Activated CD4-positive, alpha-beta T cell treated with anti-CD3 and anti-CD28 coated beads, Interleukin-2, amount 10 ng/mL, durations not matched to agents 24 days and 14 days (primary cell): ENCODE data around the gene TBC1D25. TPM values are rescaled to one million over a fixed set of nuclear protein-coding genes. Genes with fewer than 3 reads are reported as not detected.
"Not testable (repeated sequence)": the region's sequence is repeated elsewhere in the genome, so short reads cannot be mapped to it uniquely, and the experiment has no call there.

Experiments used
- DNase-seq: peaks from one replicate; pipeline ENCODE4 v3.0.0; 2022
- H3K27ac Mint-ChIP-seq: one replicate; pipeline ENCODE4 v1.8.0; 2022; ENCODE audit warnings: mild to moderate bottlenecking, mixed read lengths
- H3K27me3 Mint-ChIP-seq: one replicate; pipeline ENCODE4 v1.8.0; 2022; ENCODE audit warnings: mixed read lengths
- H3K36me3 Mint-ChIP-seq: one replicate; pipeline ENCODE4 v1.8.0; 2022; ENCODE audit warnings: low read depth, mild to moderate bottlenecking, mixed read lengths
- H3K4me1 Mint-ChIP-seq: one replicate; pipeline ENCODE4 v1.8.0; 2021; ENCODE audit warnings: mixed read lengths
- H3K4me3 Mint-ChIP-seq: one replicate; pipeline ENCODE4 v1.8.0; 2022; ENCODE audit warnings: mild to moderate bottlenecking, moderate library complexity, mixed read lengths
- H3K9me3 Mint-ChIP-seq: one replicate; pipeline ENCODE4 v1.8.0; 2021; ENCODE audit warnings: mixed read lengths
- intact Hi-C: fragments of 100-400 bp; cut with micrococcal nuclease; formaldehyde crosslinking; loops from one replicate; pipeline ENCODE4 v1.15.1; 2023
- total RNA-seq: library from RNA; stranded (reverse); gene quantifications from 2 replicates; pipeline ENCODE4 v1.2.3, GENCODE V29; 2022

TBC1D25 gene
- total RNA-seq, 1 donor from 2014 or later = 15.9 TPM

DNA sequence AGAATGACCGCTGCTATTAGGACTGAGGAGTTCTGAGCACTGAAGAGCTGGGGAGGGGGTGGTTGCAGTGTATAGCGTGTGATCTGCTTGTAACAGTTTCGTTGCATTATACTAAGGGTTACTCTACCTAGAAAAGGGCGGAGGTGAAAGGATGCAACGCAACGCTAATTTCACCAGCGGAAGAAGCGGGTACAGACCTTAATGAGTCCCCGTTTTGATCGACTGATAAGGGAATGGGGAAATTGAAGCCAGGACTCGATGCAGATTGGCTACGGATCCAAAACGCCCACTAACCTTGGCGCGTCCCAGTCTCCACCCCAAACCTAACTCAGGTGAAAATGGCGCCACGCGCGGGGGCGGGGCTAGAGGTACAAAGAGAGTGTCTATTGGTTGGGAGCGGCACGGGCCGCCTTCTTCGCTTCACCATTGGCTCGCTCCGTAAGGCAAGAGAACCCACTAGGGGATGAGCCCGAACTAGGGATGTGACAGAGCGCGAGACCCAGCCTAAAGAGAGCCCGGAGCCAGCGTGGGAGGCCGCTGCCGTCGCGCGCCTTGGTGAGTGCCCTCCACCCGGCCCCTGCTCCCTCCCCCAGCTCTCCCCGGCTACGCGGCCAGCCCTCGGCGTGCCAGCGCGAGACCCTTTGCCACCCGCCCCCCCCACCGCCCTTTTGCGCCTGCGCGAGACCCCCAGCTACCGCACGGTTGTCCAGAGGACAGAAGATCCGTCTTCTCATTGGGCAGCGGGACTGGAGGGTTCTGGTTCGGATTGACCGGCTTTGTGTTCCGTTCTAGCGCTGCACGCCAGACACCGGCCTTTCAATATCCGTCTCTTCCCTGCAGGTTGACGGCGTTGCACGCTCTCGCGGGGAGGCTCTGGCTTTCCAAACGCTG is 17.9 kb upstream of the TBC1D25 start, which contains the start of gene EBP:
EBP (plus strand) TSS at position 456 of the 891 bp plus-strand sequence. CDS start 1,964 bp downstream, outside the sequence.
- intact Hi-C loops = loop anchor here (1.0 kb wide), 4 partner anchors 13 to 53 kb away; partner anchors contain the start of genes FTSJ1, PORCN, RBM3 and TBC1D25
- peak; percentile 98 for DNase-seq
- Mint-ChIP-seq H3K27ac (peak within 1 kb of the TSS; percentile 94), H3K4me1 (peaks cover 21% of the 10 kb centered on the region), H3K9me3 (no peaks in the 10 kb centered on the region), H3K4me3 (peak within 1 kb of the TSS; percentile 90), H3K27me3 (no peaks in the 10 kb centered on the region), H3K36me3 (peaks cover 14% of the 10 kb centered on the region)

DNA sequence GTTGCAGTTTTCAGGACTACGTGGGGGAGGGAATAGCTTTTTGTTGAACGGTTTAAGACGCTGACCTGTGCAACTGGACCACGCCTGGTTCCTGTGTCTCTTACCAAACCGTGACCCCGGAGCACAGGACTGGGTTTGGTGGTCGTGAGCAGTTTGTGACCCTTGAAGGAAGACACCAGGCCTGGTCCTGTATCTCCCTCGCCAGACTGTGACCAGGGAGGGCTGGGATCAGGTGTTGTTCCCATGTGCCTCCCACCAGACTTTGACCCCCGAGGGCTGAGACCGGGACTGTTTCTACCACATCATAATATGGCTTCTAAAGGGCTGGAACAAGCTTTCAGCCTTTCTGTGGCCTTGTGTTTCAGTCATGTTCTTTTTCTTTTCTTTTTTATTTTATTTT is 17.2 kb upstream of the TBC1D25 start:
- Mint-ChIP-seq H3K27ac (peak overlapping the region; percentile 94), H3K9me3 (no peaks in the 10 kb centered on the region), H3K27me3 (no peaks in the 10 kb centered on the region), H3K4me3 (peak overlapping the region; percentile 90), H3K36me3 (peaks cover 18% of the 10 kb centered on the region), H3K4me1 (peaks cover 23% of the 10 kb centered on the region)
- intact Hi-C loops = no loop called here
- peak; percentile 58 for DNase-seq

DNA sequence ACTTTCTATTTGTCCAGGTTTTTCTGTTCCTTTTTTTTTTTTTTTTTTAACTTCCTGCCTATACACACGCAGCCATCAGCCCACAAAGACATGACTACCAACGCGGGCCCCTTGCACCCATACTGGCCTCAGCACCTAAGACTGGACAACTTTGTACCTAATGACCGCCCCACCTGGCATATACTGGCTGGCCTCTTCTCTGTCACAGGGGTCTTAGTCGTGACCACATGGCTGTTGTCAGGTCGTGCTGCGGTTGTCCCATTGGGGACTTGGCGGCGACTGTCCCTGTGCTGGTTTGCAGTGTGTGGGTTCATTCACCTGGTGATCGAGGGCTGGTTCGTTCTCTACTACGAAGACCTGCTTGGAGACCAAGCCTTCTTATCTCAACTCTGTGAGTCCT is 15.8 kb upstream of the TBC1D25 start:
- intact Hi-C loops = no loop called here
- Mint-ChIP-seq H3K27me3 (no peaks in the 10 kb centered on the region), H3K36me3 (peaks cover 32% of the 10 kb centered on the region), H3K9me3 (no peaks in the 10 kb centered on the region), H3K4me1 (peaks cover 28% of the 10 kb centered on the region), H3K27ac (peak overlapping the region; percentile 76), H3K4me3 (peak overlapping the region; percentile 90)
- no peak for DNase-seq

DNA sequence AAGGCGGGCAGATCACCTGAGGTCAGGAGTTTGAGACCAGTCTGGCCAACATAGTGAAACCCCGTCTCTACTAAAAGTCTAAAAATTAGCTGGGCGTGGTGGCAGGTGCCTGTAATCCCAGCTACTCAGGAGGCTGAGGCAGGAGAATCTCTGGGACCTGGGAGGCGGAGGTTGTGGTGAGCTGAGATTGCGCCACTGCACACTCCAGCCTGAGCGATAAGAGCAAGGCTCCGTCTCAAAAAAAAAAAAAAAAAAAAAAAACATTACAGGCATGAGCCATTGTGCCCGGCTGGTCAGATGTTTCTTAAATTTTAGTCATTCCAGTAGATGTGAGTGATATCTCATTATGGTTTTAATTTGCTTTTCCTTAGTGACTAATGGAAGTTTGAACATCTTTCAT is 13.7 kb upstream of the TBC1D25 start:
- H3K4me3 Mint-ChIP-seq, H3K9me3 Mint-ChIP-seq, H3K27me3 Mint-ChIP-seq, DNase-seq, intact Hi-C loops, H3K27ac Mint-ChIP-seq: not testable (repeated sequence)
- H3K36me3 Mint-ChIP-seq = peaks cover 37% of the 10 kb centered on the region
- H3K4me1 Mint-ChIP-seq = peaks cover 18% of the 10 kb centered on the region

DNA sequence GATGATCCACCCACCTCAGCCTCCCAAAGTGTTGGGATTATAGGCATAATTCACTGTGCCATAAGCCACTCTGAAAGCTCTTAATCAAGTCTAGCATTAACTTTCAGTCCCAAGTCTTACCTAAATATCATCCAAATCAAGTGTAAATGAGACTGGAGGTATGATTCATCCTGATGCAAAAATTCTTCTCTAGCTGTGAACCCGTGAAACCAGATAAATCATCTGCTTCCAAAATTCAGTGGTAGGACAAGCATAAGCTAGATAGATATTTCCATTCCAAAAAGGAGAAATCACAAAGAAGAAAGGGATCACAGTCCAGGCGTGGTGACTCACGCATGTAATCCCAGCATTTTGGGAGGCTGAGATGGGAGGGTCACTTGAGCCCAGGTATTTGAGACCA is 8.8 kb upstream of the TBC1D25 start:
- no peak overlapping the region for H3K4me3 Mint-ChIP-seq
- intact Hi-C loops = no loop called here
- no peaks in the 10 kb centered on the region for H3K27me3 Mint-ChIP-seq
- DNase-seq = no peak
- H3K9me3 Mint-ChIP-seq = no peaks in the 10 kb centered on the region
- no peak overlapping the region for H3K27ac Mint-ChIP-seq
- peaks cover 37% of the 10 kb centered on the region for H3K36me3 Mint-ChIP-seq
- H3K4me1 Mint-ChIP-seq = peaks cover 23% of the 10 kb centered on the region

DNA sequence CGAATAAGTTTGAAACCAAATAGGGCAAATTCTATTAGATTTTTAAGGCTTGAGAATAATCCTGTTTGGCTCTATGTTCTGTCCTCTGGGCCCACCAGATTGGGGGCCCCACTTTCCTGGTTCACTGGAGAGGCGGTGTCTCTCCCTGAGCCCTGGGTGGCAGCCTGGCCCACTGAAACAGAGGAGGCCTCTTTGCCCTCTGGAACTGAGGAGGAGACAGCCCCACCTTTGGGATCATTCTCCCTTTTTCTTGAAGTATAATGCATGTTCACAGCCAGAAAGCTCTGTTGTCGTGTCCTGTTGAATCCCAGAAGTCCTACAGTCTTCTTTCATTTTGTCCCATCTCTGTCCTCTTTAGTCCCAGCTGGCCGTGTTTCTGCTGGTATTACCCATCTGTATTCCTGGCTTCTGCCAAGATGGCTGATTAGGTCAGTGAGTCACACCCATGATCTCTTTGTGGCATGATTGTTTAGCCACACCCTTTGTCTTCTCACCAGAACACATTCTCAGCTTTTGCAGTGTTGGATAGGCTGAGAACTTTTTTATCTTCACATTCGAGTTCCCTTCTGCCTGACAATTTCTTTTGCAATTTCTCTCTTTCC is 8.1 kb upstream of the TBC1D25 start:
- peak; percentile 60 for DNase-seq
- H3K4me3 Mint-ChIP-seq = peak overlapping the region; percentile 11
- no peaks in the 10 kb centered on the region for H3K9me3 Mint-ChIP-seq
- intact Hi-C loops = no loop called here
- peaks cover 22% of the 10 kb centered on the region for H3K4me1 Mint-ChIP-seq
- no peaks in the 10 kb centered on the region for H3K27me3 Mint-ChIP-seq
- H3K36me3 Mint-ChIP-seq = peaks cover 34% of the 10 kb centered on the region
- peak overlapping the region; percentile 85 for H3K27ac Mint-ChIP-seq

DNA sequence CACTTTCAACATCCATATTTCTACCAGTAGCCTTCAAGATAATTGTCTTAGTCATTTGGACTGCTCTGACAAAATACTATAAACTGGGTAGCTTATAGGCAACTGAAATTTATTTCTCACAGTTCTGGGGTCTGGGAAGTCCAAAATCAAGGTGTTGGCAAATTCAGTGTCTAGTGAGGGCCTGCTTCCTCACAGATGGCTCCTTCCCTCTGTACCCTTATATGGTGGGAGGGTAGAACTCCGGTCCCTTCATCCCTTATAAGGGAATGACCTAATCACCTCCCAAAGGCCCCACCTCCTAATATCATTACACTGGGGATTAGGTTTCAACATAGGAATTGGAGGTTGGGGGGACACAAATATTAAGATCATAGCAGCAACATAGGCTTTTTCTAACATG is 7.4 kb upstream of the TBC1D25 start:
- intact Hi-C loops = no loop called here
- Mint-ChIP-seq H3K36me3 (peaks cover 28% of the 10 kb centered on the region), H3K27ac (peak overlapping the region; percentile 85), H3K27me3 (no peaks in the 10 kb centered on the region), H3K9me3 (no peaks in the 10 kb centered on the region), H3K4me1 (peaks cover 18% of the 10 kb centered on the region), H3K4me3 (peak overlapping the region; percentile 11)
- DNase-seq = no peak

DNA sequence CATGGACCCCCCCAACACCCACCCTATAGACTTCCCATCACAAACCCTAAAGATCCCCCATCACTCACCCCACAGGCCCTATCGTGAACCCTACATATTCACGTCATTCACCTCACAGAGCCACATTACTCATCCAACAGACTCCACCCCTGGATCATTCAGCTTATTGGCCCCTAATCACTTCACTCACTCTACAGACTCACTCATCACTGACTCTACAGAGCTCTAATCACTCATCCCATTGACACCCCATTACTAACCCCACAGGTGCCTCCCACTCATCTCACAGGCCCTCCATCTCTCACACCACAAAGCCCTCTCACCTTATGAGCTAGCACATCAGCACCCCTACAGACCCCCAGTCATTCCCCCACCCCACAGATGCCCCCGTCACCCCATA is 6.3 kb upstream of the TBC1D25 start:
- Mint-ChIP-seq H3K27ac (peak overlapping the region; percentile 48), H3K27me3 (no peaks in the 10 kb centered on the region), H3K36me3 (peaks cover 20% of the 10 kb centered on the region), H3K4me1 (peaks cover 18% of the 10 kb centered on the region), H3K9me3 (no peaks in the 10 kb centered on the region), H3K4me3 (no peak overlapping the region)
- intact Hi-C loops = no loop called here
- DNase-seq = no peak

DNA sequence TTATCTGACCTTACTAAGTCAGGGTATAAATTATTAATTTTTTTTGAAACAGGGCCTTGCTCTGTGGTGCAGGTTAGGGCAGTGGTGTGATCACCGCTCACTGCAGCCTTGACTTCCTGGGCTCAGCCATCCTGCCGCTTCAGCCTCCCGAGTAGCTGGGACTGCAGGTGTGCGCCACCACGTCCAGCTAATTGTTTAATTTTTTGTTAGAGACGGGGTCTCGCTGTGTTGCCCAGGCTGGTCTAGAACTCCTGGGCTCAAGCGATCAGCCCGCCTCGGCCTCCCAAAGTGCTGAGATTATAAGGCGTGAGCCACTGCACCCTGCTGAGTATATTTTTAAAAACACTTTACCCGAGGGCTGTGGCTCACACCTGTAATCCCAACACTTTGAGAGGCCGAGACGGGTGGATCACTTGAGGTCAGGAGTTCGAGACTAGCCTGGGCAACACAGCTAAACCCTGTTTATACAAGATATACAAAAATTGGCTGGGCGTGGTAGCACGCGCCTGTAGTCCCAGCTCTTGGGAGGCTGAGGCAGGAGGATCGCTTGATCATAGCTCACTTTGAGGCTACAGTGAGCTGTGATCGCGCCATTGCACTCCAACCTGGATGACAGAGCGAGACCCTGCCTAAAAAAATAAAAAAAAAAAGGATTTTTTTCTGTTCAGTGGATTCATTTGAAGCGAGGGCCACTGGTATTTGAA is 721 bp upstream of the TBC1D25 start:
- DNase-seq = no peak
- H3K27ac Mint-ChIP-seq = peak overlapping the region; percentile 96
- H3K4me1 Mint-ChIP-seq = peaks cover 18% of the 10 kb centered on the region
- intact Hi-C loops = loop anchor here (1.0 kb wide), 3 partner anchors 17 to 62 kb away; partner anchors contain the start of genes EBP, FTSJ1 and RBM3
- H3K27me3 Mint-ChIP-seq = no peaks in the 10 kb centered on the region
- H3K4me3 Mint-ChIP-seq = peak overlapping the region; percentile 88
- peaks cover 14% of the 10 kb centered on the region for H3K36me3 Mint-ChIP-seq
- no peaks in the 10 kb centered on the region for H3K9me3 Mint-ChIP-seq

DNA sequence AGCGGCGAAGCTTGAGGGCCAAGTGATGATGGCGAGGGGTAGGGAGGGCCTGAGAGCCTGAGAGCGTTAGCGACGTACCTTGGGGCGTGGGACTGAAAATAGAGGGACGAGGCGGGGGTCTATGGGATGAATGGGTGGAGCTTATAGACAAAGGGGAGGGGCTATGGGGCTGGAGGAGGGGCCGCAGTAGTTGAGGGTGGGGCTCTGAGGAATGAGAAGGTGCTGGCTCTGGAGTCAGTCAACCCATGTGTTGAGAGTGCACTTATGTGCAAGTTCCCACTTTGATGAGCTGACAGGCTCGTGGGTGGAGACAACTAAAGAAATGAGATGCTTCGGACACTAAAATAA is 488 bp downstream of the TBC1D25 start:
- peaks cover 18% of the 10 kb centered on the region for H3K36me3 Mint-ChIP-seq
- DNase-seq = peak; percentile 89
- no peaks in the 10 kb centered on the region for H3K27me3 Mint-ChIP-seq

DNA sequence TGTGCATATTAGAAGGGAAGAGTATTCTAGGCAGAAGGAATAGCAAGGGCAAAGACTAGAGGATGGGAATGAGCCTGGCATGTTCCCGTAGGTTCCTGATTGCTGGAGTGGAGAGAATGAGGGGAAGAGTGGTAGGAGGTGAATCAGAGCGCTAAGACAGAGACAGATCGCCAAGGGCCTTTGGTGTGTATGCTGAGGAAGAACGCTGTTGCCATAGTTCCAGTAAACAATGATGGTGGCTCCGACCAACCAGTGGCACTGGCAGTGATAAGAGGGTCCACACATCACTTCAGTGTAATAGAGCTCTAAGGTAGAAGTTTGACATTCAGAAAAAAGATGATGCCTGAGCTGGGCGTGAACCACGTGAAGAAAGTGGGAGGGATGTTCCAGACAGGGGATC is 966 bp downstream of the TBC1D25 start:
- Mint-ChIP-seq H3K4me1 (peaks cover 16% of the 10 kb centered on the region), H3K9me3 (no peaks in the 10 kb centered on the region), H3K4me3 (peak overlapping the region; percentile 88), H3K27ac (peak overlapping the region; percentile 96), H3K27me3 (no peaks in the 10 kb centered on the region), H3K36me3 (peaks cover 20% of the 10 kb centered on the region)
- intact Hi-C loops = no loop called here
- peak; percentile 54 for DNase-seq

More for the DNA sequence above, 488 bp downstream of the TBC1D25 start:
- Mint-ChIP-seq H3K4me3 (peak overlapping the region; percentile 88), H3K4me1 (peaks cover 16% of the 10 kb centered on the region), H3K9me3 (no peaks in the 10 kb centered on the region), H3K27ac (peak overlapping the region; percentile 96)
- intact Hi-C loops = no loop called here

DNA sequence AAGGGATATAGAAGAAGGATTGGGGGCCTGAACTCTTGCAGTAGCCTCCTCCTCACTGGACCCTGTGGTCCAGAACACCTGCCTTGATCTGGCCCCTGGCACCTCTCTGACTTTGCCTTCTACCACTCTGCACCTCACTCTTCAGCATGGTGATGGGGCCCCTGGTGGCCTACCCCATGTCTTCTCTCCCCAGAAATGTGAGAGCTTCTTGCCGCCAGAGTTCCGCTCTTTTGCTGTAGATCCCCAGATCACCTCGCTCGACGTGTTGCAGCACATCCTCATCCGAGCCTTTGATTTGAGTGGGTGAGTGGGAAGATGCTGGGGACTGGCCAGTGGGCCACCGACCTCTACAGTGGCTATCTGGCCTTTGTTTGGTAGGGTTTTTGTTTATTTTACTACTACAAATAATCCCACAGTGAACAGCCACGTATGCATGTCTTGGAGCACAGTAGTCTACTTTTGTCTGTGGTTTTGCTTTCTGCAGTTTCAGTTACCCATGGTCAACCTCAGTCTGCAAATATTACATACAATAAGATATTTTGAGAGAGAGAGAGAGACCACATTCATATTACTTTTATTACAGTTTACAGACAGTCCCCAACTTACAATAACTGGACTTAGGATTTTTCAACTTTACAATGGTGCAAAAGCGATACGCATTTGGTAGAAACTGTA is 1.8 kb downstream of the TBC1D25 start:
- Mint-ChIP-seq H3K27me3 (no peaks in the 10 kb centered on the region), H3K4me3 (peak overlapping the region; percentile 88), H3K9me3 (no peaks in the 10 kb centered on the region), H3K4me1 (peaks cover 16% of the 10 kb centered on the region), H3K36me3 (peaks cover 21% of the 10 kb centered on the region), H3K27ac (peak overlapping the region; percentile 72)
- intact Hi-C loops = no loop called here
- DNase-seq = peak; percentile 56

DNA sequence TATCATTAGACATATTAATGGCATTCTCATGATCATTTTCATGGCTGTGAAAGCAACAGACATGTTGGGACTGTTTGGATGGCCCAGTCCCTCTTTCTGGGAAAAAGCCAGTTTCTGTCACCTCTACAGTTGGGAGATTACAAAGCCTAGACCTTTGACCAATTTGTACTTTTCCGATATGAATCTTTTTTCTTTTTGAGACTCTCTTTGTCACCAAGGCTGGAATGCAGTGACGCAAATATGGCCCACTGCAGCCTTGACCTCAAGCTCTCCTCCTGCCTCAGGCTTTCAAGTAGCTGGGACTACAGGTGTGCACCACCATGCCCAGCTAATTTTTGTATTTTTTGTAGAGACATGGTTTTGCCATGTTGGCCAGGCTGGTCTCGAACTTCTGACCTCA is 9.4 kb downstream of the TBC1D25 start:
- no peak overlapping the region for H3K4me3 Mint-ChIP-seq
- H3K27me3 Mint-ChIP-seq = no peaks in the 10 kb centered on the region
- no peaks in the 10 kb centered on the region for H3K4me1 Mint-ChIP-seq
- intact Hi-C loops = no loop called here
- H3K9me3 Mint-ChIP-seq = no peaks in the 10 kb centered on the region
- no peak overlapping the region for H3K27ac Mint-ChIP-seq
- peaks cover 18% of the 10 kb centered on the region for H3K36me3 Mint-ChIP-seq
- no peak for DNase-seq
